HG02885 (cell line): ENCODE results near the gene HYPK.
"Not testable (repeated sequence)": the region's sequence is repeated elsewhere in the genome, so short reads cannot be mapped to it uniquely, and the experiment has no call there.

Experiments
- ATAC-seq: cut with Tn5 transposase; IDR thresholded peaks from one replicate; pipeline ENCODE4 v1.9.1; 2021; ENCODE audit warnings: mild to moderate bottlenecking; ENCODE audit not compliant: unreplicated experiment, poor library complexity

Gene HYPK

GRCh38 chr15:43830691-43831275 is 30.4 kb downstream of the HYPK start:
- not testable (repeated sequence) for ATAC-seq

- not testable (repeated sequence) for ATAC-seq
Observed at GRCh38 chr15:43831519-43832052, 31.2 kb downstream of the HYPK start.

DNA sequence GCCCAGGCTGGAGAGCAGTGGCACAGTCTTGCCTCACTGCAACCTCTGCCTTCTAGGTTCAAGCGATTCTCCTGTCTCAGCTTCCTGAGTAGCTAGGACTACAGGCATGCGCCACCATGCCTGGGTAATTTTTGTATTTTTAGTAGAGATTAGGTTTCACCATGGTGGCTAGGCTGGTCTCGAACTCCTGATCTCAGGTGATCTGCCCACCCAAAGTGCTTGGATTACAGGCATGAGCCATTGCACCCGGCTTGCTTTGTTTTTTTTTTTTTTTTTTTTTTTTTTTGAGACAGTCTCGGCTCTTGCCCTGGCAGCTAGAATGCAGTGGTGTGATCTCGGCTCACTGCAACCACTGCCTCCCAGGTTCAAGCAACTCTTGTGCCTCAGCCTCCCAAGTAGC is 32.1 kb downstream of the HYPK start:
- not testable (repeated sequence) for ATAC-seq

GRCh38 chr15:43845421-43845820 is 45.0 kb downstream of the HYPK start:
- no peak for ATAC-seq

DNA sequence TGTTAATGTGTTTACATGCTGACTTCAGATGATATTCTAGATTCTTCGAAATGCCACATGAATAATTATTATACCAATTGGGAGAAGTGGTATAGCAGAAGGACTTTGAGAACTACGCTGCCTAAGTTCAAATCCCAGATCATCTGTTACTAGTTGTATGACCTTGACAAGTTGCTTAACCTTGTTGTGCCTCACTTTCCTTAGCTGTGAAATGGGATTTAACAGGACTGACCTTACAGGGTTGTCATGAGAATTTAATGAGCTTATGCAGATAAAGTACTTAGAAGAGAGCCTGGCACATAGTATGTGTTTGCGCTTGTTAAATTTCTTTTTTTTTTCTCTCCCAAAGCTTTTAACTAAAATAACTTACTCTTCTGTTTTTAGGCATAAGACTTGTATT is 50.9 kb downstream of the HYPK start:
- no peak for ATAC-seq

- ATAC-seq = no peak
Observed at GRCh38 chr15:43852607-43853006, 52.2 kb downstream of the HYPK start.
